Activated CD8-positive, alpha-beta memory T cell treated with anti-CD3 and anti-CD28 coated beads, Interleukin-2, amount 50 U/mL, for 24 hours (primary cell): ENCODE results near the gene SCRT2.

Source experiments
- DNase-seq: peaks from one replicate; pipeline ENCODE4 v3.0.0-alpha.2; 2020; ENCODE audit errors: extremely low read depth

SCRT2 gene

DNA sequence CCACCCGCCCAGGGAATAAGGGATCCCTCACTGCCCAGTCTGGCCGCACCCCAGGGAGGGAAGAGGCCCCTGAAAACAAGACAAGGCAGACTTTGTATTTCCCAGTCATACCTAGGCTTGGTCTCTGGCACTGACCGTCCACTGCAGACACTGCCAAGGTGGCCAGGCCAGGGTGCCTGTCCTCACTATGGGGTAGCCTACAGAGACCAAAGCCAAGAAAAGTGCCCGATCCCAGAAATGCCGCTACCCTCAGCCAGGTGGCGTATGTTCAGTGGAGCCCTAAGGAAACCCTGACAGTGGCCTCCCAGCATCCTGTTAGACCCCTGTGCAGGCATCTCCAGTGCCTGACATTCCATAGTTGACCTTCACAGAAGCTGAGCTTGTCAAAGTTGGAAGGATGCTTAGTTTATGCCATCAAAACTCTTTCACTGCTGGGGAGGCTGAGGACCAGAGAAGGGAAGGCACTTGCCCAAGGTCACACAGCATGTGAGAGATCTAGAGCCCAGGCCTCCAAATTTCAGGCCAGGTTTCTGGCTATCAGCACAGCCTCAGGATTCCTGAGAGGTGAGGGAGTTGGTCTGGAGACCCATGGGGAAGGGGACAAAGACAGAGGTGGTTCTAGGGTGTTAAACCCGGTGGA is 2.5 kb downstream of the SCRT2 start:
- no peak for DNase-seq

GRCh38 chr20:671252-672030 is 4.2 kb downstream of the SCRT2 start:
- DNase-seq: no peak

DNA sequence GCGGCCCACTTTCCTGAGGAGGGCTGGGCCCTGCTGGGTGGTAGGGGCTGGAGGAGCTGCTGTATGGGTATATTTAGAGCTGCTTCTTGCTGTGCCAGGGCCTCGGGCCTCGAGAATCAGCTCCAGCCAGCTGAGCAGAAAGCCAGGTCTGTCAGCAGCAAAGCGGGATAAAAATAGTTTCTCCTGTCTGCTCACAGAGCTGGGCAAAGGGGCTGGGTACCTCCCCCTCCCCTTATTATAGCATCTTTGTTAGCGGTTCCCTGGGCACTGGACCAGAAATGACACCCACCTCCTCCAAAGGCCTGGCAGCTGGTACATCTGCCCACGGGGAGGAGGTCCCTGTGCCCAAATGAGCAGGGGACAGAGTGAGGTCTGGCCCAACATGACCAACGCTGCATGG is 6.0 kb downstream of the SCRT2 start:
- no peak for DNase-seq

GRCh38 chr20:668638-669037 is 7.0 kb downstream of the SCRT2 start:
- DNase-seq: no peak

GRCh38 chr20:668050-668449 is 7.6 kb downstream of the SCRT2 start:
- no peak for DNase-seq

- DNase-seq: no peak
Measured at GRCh38 chr20:667351-668034, 8.1 kb downstream of the SCRT2 start.

- DNase-seq: no peak
Measured at GRCh38 chr20:666877-667276, 8.7 kb downstream of the SCRT2 start.

DNA sequence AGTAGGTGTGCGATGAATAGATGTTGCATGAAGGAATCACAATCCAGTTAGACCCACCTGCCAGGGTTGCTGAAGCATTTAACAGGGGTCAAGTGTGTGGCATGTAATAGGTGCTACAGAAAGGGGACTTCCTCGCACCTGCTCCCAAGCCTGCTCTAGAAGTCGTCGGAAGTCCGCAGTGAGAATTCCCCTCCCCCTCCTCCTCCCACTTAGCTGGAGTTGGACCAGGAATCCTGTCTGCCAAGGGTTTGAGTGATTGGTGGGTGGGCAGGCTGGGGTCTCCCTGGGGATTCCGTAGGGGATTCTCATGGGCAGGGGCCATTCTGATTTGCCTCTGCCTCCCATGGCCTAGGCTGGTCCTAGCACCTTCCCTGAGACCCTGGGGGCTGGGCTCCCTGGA is 10.3 kb downstream of the SCRT2 start:
- DNase-seq: no peak

- no peak for DNase-seq
Measured at GRCh38 chr20:664576-664975, 11.0 kb downstream of the SCRT2 start.

- no peak for DNase-seq
Measured at GRCh38 chr20:664151-664550, 11.5 kb downstream of the SCRT2 start.

DNA sequence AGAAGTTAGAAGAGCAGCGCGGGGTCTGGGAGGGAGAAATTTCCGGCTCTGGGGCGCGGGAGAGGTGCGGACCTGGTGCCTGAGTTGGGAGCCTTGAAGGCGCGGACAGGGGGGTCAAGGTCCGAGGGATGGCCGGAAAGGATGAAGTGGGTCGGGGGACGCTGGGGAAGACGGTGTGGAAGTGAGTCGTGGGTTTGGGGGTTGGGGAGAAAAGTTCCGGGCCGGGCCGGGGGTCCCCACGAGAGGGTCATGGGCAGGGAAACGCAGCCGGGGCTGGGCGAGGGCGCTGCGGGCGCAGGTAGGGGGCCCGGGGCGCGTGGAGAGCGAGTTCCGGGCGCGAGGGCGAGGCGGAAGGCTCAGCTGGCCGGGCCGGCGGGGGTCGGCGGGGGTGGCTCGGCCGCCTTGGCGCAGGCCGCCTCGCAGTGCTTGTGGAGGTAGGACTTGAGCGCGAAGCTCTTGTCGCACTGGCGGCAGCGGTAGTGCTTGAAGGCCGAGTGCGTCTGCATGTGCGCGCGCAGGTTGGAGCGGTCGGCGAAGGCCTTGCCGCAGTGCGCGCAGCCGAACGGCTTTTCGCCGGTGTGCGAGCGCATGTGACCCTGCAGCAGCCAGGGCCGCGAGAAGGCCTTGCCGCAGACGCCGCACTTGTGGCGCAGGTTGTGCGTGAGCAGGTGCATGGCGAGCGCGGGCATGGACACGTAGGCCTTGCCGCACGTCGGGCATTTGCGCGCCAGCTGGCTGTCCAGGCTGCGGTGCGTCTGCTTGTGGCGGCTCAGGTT is 12.1 kb downstream of the SCRT2 start:
- DNase-seq: no peak

DNA sequence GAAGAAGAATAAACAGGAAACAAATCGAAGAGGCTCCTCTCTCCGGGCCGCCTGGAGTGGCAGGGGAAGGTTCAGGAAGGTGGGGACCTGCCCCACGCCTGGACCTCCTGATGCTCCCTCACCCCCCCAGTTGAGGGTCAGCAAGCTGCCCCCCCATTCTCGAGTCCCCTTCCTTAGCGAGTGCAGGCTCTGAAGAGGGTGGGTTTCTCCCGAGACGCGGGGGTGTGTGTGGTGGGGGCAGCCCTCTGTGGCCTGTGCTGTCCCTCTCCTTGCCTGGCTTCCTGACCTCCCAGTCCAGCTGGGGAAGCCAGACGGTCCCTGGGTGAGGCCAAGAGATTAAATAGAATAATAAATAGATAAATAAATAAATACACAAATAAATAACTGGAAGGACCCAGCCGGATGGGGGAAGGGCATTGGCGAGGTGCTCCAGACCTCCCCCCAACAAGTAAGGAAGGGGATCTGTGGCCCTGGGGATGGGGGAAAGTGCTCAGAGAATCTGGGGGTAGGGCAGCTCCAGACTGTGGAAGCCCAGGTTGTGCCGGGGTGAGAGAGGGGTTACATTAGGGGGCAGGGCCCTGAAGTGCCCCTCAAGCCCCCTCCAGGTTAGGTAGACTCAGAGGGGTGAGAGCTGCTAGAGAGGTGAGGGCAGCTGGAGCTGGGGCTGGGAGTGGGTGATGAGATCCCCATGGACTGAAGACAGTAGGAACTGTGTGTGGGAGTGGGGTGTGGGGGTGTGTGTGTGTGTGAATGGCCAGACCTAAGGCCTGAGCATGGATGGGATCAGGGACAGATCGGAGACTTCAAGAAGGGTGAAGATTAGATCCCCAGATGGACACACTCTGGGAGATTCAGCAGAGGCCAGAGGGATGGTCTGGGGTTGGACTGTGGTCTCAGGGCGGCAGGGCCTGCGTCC is 13.1 kb downstream of the SCRT2 start:
- no peak for DNase-seq

GRCh38 chr20:661474-662270 is 13.9 kb downstream of the SCRT2 start:
- no peak for DNase-seq

DNA sequence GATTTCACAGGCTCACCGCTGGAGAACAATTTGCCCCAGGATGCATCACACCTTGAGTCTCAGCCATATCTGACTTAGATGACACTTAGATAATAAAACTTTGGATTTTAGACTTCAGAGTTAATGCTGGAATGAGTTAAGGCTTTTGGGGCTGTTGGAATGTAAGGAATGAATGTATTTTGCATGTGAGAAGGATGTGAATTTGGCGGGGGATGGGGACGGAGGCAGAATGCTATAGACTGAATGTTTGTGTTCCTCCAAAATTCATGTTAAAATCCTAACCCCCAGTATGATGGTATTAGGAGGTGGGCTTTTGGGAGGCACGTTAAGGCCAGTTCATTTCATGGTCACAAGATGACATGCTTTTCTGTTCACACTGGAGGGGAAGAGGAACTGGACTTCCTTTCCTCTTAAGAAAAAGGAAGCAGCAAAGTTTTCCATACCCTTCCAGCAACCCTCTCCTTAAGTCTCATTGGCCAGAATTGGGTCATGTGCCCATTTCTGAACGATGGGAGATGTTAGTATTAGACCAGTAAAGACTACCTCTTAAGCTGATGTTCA is 16.8 kb downstream of the SCRT2 start:
- no peak for DNase-seq

GRCh38 chr20:658202-658601 is 17.4 kb downstream of the SCRT2 start:
- no peak for DNase-seq

GRCh38 chr20:655726-656624 is 19.6 kb downstream of the SCRT2 start:
- DNase-seq: no peak

DNA sequence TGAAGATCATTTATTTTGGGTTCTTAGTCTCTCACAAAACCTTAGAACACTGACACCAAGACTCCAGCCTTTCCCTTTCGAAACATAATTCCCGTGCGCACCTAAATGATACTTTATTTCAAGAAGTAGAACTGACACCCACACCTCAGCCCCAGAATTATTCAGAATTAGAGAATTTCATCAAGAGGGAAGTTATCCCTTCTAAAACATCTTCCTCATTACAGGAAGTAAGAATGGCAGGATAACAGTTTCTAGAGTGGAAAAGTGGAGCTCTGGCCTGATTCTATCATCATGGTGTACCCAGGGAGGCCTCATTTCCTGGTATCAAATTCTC is 21.2 kb downstream of the SCRT2 start:
- DNase-seq: no peak

GRCh38 chr20:653590-654416 is 21.8 kb downstream of the SCRT2 start:
- no peak for DNase-seq
